Aorta (tissue), 5 donors: ENCODE data around the gene NYAP1. TPM values are rescaled to one million over a fixed set of nuclear protein-coding genes. Genes with fewer than 3 reads are reported as not detected.
"Not testable (repeated sequence)": the region's sequence is repeated elsewhere in the genome, so short reads cannot be mapped to it uniquely, and the experiment has no call there.

Experiments used
- ATAC-seq: fragments of 200-7000 bp; cut with Tn5 transposase; one replicate; pipeline ENCODE4 v1.9.1; 2022; ENCODE audit warnings: moderate library complexity; ENCODE audit not compliant: low FRiP score
- DNase-seq, 2 donors: peaks; one replicate each; pipeline ENCODE4 v3.0.0-alpha.2; 2020
- H3K27ac ChIP-seq, 2 donors: one replicate each; pipeline ENCODE4 v1.5.1; 2013; ENCODE audit warnings: low read length in 2 of 2, mild to moderate bottlenecking in 2 of 2, moderate library complexity in 2 of 2, control low read depth in 1 of 2, inconsistent platforms in 1 of 2, low read depth in 1 of 2
- H3K27me3 ChIP-seq, 2 donors: one replicate each; pipeline ENCODE4 v1.6.1; 2013; ENCODE audit warnings: control low read depth in 1 of 2, low read length in 1 of 2, mild to moderate bottlenecking in 1 of 2, moderate library complexity in 1 of 2; ENCODE audit not compliant: insufficient read depth in 2 of 2, control insufficient read depth in 1 of 2
- H3K36me3 ChIP-seq, 2 donors: one replicate each; pipeline ENCODE4 v1.6.1; 2013; ENCODE audit warnings: control low read depth in 1 of 2, low read length in 1 of 2, mild to moderate bottlenecking in 1 of 2; ENCODE audit not compliant: insufficient read depth in 2 of 2, control insufficient read depth in 1 of 2
- H3K4me1 ChIP-seq, 2 donors: one replicate each; pipeline ENCODE4 v1.6.1; 2013; ENCODE audit warnings: low read length in 2 of 2, control low read depth in 1 of 2, mild to moderate bottlenecking in 1 of 2, moderate library complexity in 1 of 2; ENCODE audit not compliant: insufficient read depth in 2 of 2, control insufficient read depth in 1 of 2
- H3K4me3 ChIP-seq, 2 donors: one replicate each; pipeline ENCODE4 v1.5.1; 2013; ENCODE audit warnings: low read length in 2 of 2, control low read depth in 1 of 2, mild to moderate bottlenecking in 1 of 2
- H3K9me3 ChIP-seq: one replicate; pipeline ENCODE4 v1.6.1; 2013; ENCODE audit warnings: mild to moderate bottlenecking, low read length; ENCODE audit not compliant: control insufficient read depth
- WGBS, 2 donors: extraction: QIAGEN DNeasy Blood & Tissue Kit; methylation state at CpG; one replicate each; pipeline ENCODE4 v1.1.7; 2013; 5-methylcytosine and 5-hydroxymethylcytosine counted together
- intact Hi-C, 2 donors: fragments of 100-400 bp; cut with DNase I; formaldehyde crosslinking; loops; one replicate each; pipeline versions ENCODE4 v1.14.2 to v1.15.0; 2022
- long read RNA-seq, 2 donors: library from polyadenylated mRNA; unstranded; transcript quantifications; one replicate each; pipeline ENCODE4 v2.0.0, GENCODE V29; 2020 to 2021
- polyA plus RNA-seq, 2 donors: library from polyadenylated mRNA; stranded (reverse); fragments of 200-250 nt; gene quantifications; one replicate each; pipeline ENCODE4 v1.2.3, GENCODE V29; 2013
- total RNA-seq, 2 donors: library from RNA; stranded (reverse); fragmentation: NEBNext Ultra II Directional; extraction: Animal tissue kit (Norgen Biotek cat#: 25700); gene quantifications; one replicate each; pipeline ENCODE4 v1.2.1, GENCODE V29; 2021
- donor health status: healthy with polysubstance abuse.
- donor health status: Bipolar disorder and iron deficiency.
- donor health status: DM: no; HTN: no; CAD: no.
- donor health status: DM: no; HTN: no; CAD: no.
- donor health status: DM: yes; HTN: yes; CAD: no.

The NYAP1 gene
- 1 to 10 TPM in 1 of 2 donors, under 1 TPM in 1; 0.75 to 1.3 TPM for total RNA-seq
- polyA plus RNA-seq = under 1 TPM; 0.18 to 0.25 TPM
- long read RNA-seq, donor 1 = 0 reads
- long read RNA-seq, donor 2 = 0 reads

- Histone ChIP-seq H3K4me1 (no peaks in the 10 kb centered on the region), H3K36me3 (no peaks in the 10 kb centered on the region), H3K9me3 (no peaks in the 10 kb centered on the region), H3K27ac (no peak within 1 kb of the TSS), H3K4me3 (peak within 1 kb of the TSS; percentile 38 to 73), H3K27me3 (no peaks in the 10 kb centered on the region)
- peak in 1 of 2 donors; percentile 82 for DNase-seq
- 22 to 69% methylated on average over 13 to 45 of the region's 45 CpGs for WGBS, 2 donors
- peak; percentile 65 for ATAC-seq
- intact Hi-C loops = loop anchor here in 1 of 2 donors (1.0 kb wide), 1 partner anchor 15 kb away; no protein-coding TSS in a partner anchor
Measured at GRCh38 chr7:100483722-100484672, at the start of gene NYAP1. Gene NYAP1 (plus strand): TSS chr7:100483927. CDS start chr7:100485312, 1,385 bp downstream.

GRCh38 chr7:100434297-100435144, 49.2 kb upstream of the NYAP1 start:
- Histone ChIP-seq H3K4me1 (no peaks in the 10 kb centered on the region), H3K4me3 (no peak overlapping the region), H3K9me3 (no peaks in the 10 kb centered on the region), H3K27ac (no peak overlapping the region), H3K36me3 (no peaks in the 10 kb centered on the region), H3K27me3 (no peaks in the 10 kb centered on the region)
- no peak for ATAC-seq
- intact Hi-C loops = no loop called here
- DNase-seq = peak; percentile 24 to 55
- 84 to 87% methylated on average over 22 of the region's 22 CpGs for WGBS, 2 donors

GRCh38 chr7:100435401-100436304, 48.1 kb upstream of the NYAP1 start:
- DNase-seq (peak; percentile 68 to 82), ATAC-seq (peak; percentile 28)
- H3K4me3 ChIP-seq = peak overlapping the region; percentile 77 to 95
- H3K4me1 ChIP-seq = no peaks in the 10 kb centered on the region
- peak overlapping the region; percentile 77 to 83 for H3K27ac ChIP-seq
- H3K9me3 ChIP-seq = no peaks in the 10 kb centered on the region
- H3K27me3 ChIP-seq = no peaks in the 10 kb centered on the region
- 2 to 5% methylated on average over 35 to 81 of the region's 81 CpGs for WGBS, 2 donors
- intact Hi-C loops = no loop called here
- no peaks in the 10 kb centered on the region for H3K36me3 ChIP-seq

GRCh38 chr7:100437150-100438100, 46.3 kb upstream of the NYAP1 start:
- ATAC-seq (no peak), DNase-seq (peak; percentile 55 to 73)
- Histone ChIP-seq H3K9me3 (no peaks in the 10 kb centered on the region), H3K27ac (no peak overlapping the region), H3K36me3 (no peaks in the 10 kb centered on the region), H3K4me3 (no peak overlapping the region), H3K4me1 (no peaks in the 10 kb centered on the region), H3K27me3 (no peaks in the 10 kb centered on the region)
- intact Hi-C loops = no loop called here
- 90 to 91% methylated on average over 28 of the region's 28 CpGs for WGBS, 2 donors

- DNase-seq = no peak
- no peaks in the 10 kb centered on the region for H3K9me3 ChIP-seq
- H3K4me3 ChIP-seq = no peak overlapping the region
Measured at GRCh38 chr7:100438172-100438571, 45.6 kb upstream of the NYAP1 start.

GRCh38 chr7:100438731-100439130, 45.0 kb upstream of the NYAP1 start:
- DNase-seq = peak; percentile 15 to 18
- H3K4me3 ChIP-seq, H3K4me1 ChIP-seq, H3K27ac ChIP-seq, H3K36me3 ChIP-seq, H3K9me3 ChIP-seq, intact Hi-C loops, H3K27me3 ChIP-seq, ATAC-seq: not testable (repeated sequence)
- WGBS, 2 donors = 95 to 98% methylated on average over 8 of the region's 8 CpGs

More at GRCh38 chr7:100438172-100438571, 45.6 kb upstream of the NYAP1 start:
- no peaks in the 10 kb centered on the region for H3K36me3 ChIP-seq
- no peaks in the 10 kb centered on the region for H3K27me3 ChIP-seq
- no peak for ATAC-seq
- intact Hi-C loops = no loop called here
- H3K4me1 ChIP-seq = no peaks in the 10 kb centered on the region
- H3K27ac ChIP-seq = no peak overlapping the region
- WGBS, 2 donors = 54 to 56% methylated on average over 2 of the region's 2 CpGs

- ATAC-seq, intact Hi-C loops: not testable (repeated sequence)
Measured at GRCh38 chr7:100439244-100439643, 44.5 kb upstream of the NYAP1 start.

More at GRCh38 chr7:100439244-100439643, 44.5 kb upstream of the NYAP1 start:
- not testable (repeated sequence) for H3K27ac ChIP-seq, H3K4me3 ChIP-seq, H3K36me3 ChIP-seq, H3K27me3 ChIP-seq, H3K4me1 ChIP-seq, H3K9me3 ChIP-seq
- DNase-seq = peak; percentile 14 to 23
- 83 to 85% methylated on average over 7 of the region's 7 CpGs for WGBS, 2 donors
